ENCODE data around the gene CARD9. TPM values are rescaled to one million over a fixed set of nuclear protein-coding genes. Genes with fewer than 3 reads are reported as not detected.

The CARD9 gene
- polyA plus RNA-seq, 1 of the 3 experiments (the other 2 are of a cell fraction), result 1.1 TPM

GRCh38 chr9:136372561-136373299, 739 bp downstream of the CARD9 start:
- Histone ChIP-seq H3K79me2 (ENCODE audit: insufficient read depth) (no peaks in the 10 kb centered on the region), H3K9me3 (no peaks in the 10 kb centered on the region), H3K4me3 (ENCODE audit: low read depth in 2 of 2, low read length in 1 of 2) (peak overlapping the region in 1 of 2 experiments; percentile 21; a peak in 1 of 4 replicates), H4K20me1 (ENCODE audit: insufficient read depth) (no peaks in the 10 kb centered on the region), H3K36me3 (replicated peaks in 1 of 2; ENCODE audit: control insufficient read depth in 1 of 2, insufficient read depth in 2 of 2, low read length in 1 of 2) (peaks cover 0 to 17% of the 10 kb centered on the region in 2 experiments), H3K9ac (no peak overlapping the region), H3F3A (replicated peaks; ENCODE audit: insufficient read depth) (no peaks in the 10 kb centered on the region), H3K27me3 (ENCODE audit: insufficient read depth) (no peaks in the 10 kb centered on the region), H3K4me2 (no peak overlapping the region), H3K4me1 (ENCODE audit: control insufficient read depth in 1 of 2, insufficient read depth in 2 of 2, low read depth in 1 of 2, low read length in 1 of 2) (peaks cover 0 to 43% of the 10 kb centered on the region in 2 experiments; a peak in 1 of 4 replicates), H3K27ac (ENCODE audit: low read depth in 2 of 2, low read length in 1 of 2) (peak overlapping the region in 1 of 2 experiments; percentile 90; a peak in 2 of 4 replicates), H3K9me2 (no peaks in the 10 kb centered on the region), H2AFZ (ENCODE audit: low read depth) (no peak overlapping the region)
- peak; percentile 84 for DNase-seq
- CTCF ChIA-PET, result interaction anchor here (0.6 to 5.5 kb wide), 18 partner anchors 9 to 252 kb away, joined by 3 to 65 read pairs (median 5); partner anchors contain the start of genes DNLZ, GPSM1 and SNAPC4
- POLR2A ChIA-PET, result interaction anchor here (0.5 to 3.7 kb wide), 7 partner anchors 10 to 265 kb away, joined by 3 to 36 read pairs (median 3); partner anchors contain the start of gene DNLZ
- 41% methylated on average over 4 of the region's 21 CpGs for WGBS (ENCODE audit: low lambda C conversion rate)
- TF ChIP-seq MAX (IDR thresholded peaks at IDR 0.05; ENCODE audit: low read depth), result 0 out of 2 replicates have a peak, but pooled peaks have one; percentile 9
- no peak for TF ChIP-seq CHD2 (IDR thresholded peaks at IDR 0.05; ENCODE audit: low read length, partially characterized antibody)
- TF ChIP-seq, protein P1, sequence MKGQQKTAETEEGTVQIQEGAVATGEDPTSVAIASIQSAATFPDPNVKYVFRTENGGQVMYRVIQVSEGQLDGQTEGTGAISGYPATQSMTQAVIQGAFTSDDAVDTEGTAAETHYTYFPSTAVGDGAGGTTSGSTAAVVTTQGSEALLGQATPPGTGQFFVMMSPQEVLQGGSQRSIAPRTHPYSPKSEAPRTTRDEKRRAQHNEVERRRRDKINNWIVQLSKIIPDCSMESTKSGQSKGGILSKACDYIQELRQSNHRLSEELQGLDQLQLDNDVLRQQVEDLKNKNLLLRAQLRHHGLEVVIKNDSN (IDR thresholded peaks at IDR 0.05; ENCODE audit: borderline replicate concordance, low read depth), result 0 out of 2 replicates have a peak, but pooled peaks have one; percentile 21
- TF ChIP-seq NRF1 (IDR thresholded peaks at IDR 0.05; ENCODE audit: low read depth, low read length), result no peak
- TF ChIP-seq RXRA (IDR thresholded peaks at IDR 0.05; ENCODE audit: borderline replicate concordance, low read depth), result no peak
- no peak for TF ChIP-seq EZH2phosphoT487 (IDR thresholded peaks at IDR 0.05; ENCODE audit: borderline replicate concordance, low read depth)
- no peak for TF ChIP-seq IRF3 (IDR thresholded peaks at IDR 0.05; ENCODE audit: low read depth, low read length)
- no peak for TF ChIP-seq FOSL2 (IDR thresholded peaks at IDR 0.05; ENCODE audit: borderline replicate concordance, low read depth)
- TF ChIP-seq CTCF (IDR thresholded peaks at IDR 0.05), result peak; percentile 21; the same call in 1 of the 2 replicates
- peak; percentile 59 for TF ChIP-seq RAD21 (IDR thresholded peaks at IDR 0.05; ENCODE audit: low read length)
- peak; percentile 90 for TF ChIP-seq MXI1 (IDR thresholded peaks at IDR 0.05; ENCODE audit: low read depth, low read length)
- no peak for TF ChIP-seq FOXJ3 (CRISPR knock-in tag; IDR thresholded peaks at IDR 0.05)
- no peak for TF ChIP-seq SIN3A (IDR thresholded peaks at IDR 0.05; ENCODE audit: borderline replicate concordance, low read depth, low read length)
- no peak for TF ChIP-seq YY1 (IDR thresholded peaks at IDR 0.05; ENCODE audit: low read depth)

All from SK-N-SH (cell line).